Left lung (tissue), 10 donors: ENCODE results near the gene CDHR1. TPM values are rescaled to one million over a fixed set of nuclear protein-coding genes. Genes with fewer than 3 reads are reported as not detected.

Source experiments
- ATAC-seq: fragments of 200-7000 bp; cut with Tn5 transposase; one replicate; pipeline ENCODE4 v1.9.1; 2020; ENCODE audit warnings: moderate library complexity
- DNase-seq, 4 donors: peaks; one replicate each; pipeline ENCODE4 v3.0.0-alpha.2; 2013 to 2020
- H3K27ac ChIP-seq, 2 donors: fragments of 200-600 bp; sonication (generic) in 1 of 2; one replicate each; pipeline versions ENCODE4 v1.5.0 to v1.8.0; 2020 to 2021
- H3K27me3 ChIP-seq, 2 donors: fragments of 200-600 bp; sonication (generic) in 1 of 2; one replicate each; pipeline versions ENCODE4 v1.5.0 to v1.8.0; 2020 to 2021
- H3K36me3 ChIP-seq, 2 donors: fragments of 200-600 bp; sonication (generic) in 1 of 2; one replicate each; pipeline versions ENCODE4 v1.5.0 to v1.8.0; 2020 to 2021
- H3K4me1 ChIP-seq, 2 donors: fragments of 200-600 bp; one replicate each; pipeline ENCODE4 v1.8.0; 2021
- H3K4me3 ChIP-seq, 2 donors: fragments of 200-600 bp; sonication (generic) in 1 of 2; one replicate each; pipeline versions ENCODE4 v1.5.0 to v1.8.0; 2020 to 2021; ENCODE audit warnings: mild to moderate bottlenecking in 1 of 2
- H3K9me3 ChIP-seq, 2 donors: fragments of 200-600 bp; sonication (generic) in 1 of 2; one replicate each; pipeline versions ENCODE4 v1.5.0 to v1.8.0; 2020 to 2021
- CTCF ChIP-seq, 2 donors: fragments of 200-600 bp; sonication (generic) in 1 of 2; IDR thresholded peaks; one replicate each; pipeline versions ENCODE4 v1.5.0 to v1.8.0; 2021; ENCODE audit warnings: antibody characterized with exemption in 2 of 2
- intact Hi-C, 2 donors: fragments of 100-400 bp; cut with DNase I; formaldehyde crosslinking; loops; one replicate each; pipeline versions ENCODE4 v1.11.2 to v1.14.2; 2022
- polyA plus RNA-seq, 6 donors: library from polyadenylated mRNA; unstranded; fragments of 120-200 nt; gene quantifications; one replicate each; pipeline ENCODE4 v1.2.1, GENCODE V29; 2013; ENCODE audit not compliant: insufficient read length in 6 of 6
- total RNA-seq, 2 donors: library from RNA; stranded (reverse); fragmentation: NEBNext Ultra II Directional; extraction: Animal tissue kit (Norgen Biotek cat#: 25700); gene quantifications; one replicate each; pipeline ENCODE4 v1.2.1, GENCODE V29; 2021
- donor health status: DM: no; HTN: yes; CAD: no.
- donor health status: DM: no; HTN: no; CAD: no.

Gene CDHR1
- total and polyA plus RNA-seq, 8 donors = 0.10 to 0.94 (median 0.31) TPM

DNA sequence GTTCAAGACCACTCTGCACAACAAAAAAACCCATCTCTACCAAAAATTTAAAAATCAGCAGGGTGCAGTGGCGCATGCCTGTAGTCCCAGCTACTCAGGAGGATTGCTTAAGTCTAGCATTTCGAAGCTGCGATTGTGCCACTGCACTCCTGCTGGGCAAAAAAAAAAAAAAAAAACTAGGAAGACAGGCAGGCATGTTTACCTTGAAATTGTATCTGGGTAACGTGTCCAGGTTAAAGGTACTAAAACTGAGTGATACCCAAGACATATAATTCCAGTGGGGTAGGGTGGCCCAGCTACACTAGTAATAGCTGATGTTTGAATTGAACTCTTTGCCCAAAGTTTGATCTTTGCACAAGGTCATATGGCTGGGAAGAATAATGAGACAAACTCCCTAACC, 38.8 kb upstream of the CDHR1 start:
- H3K27me3 ChIP-seq = no peaks in the 10 kb centered on the region
- H3K36me3 ChIP-seq = peaks cover 0 to 51% of the 10 kb centered on the region in 2 donors
- H3K4me1 ChIP-seq = peaks cover 0 to 21% of the 10 kb centered on the region in 2 donors
- TF ChIP-seq CTCF (IDR thresholded peaks at IDR 0.05) = no peak
- no peak overlapping the region for H3K27ac ChIP-seq
- ATAC-seq = no peak
- no peak for DNase-seq
- H3K9me3 ChIP-seq = no peaks in the 10 kb centered on the region
- no peak overlapping the region for H3K4me3 ChIP-seq
- intact Hi-C loops = no loop called here

- ATAC-seq (no peak), DNase-seq (no peak)
- peaks cover 0 to 46% of the 10 kb centered on the region in 2 donors for H3K36me3 ChIP-seq
- H3K4me1 ChIP-seq = peaks cover 0 to 21% of the 10 kb centered on the region in 2 donors
- H3K27ac ChIP-seq = no peak overlapping the region
- intact Hi-C loops = no loop called here
- TF ChIP-seq CTCF (IDR thresholded peaks at IDR 0.05) = no peak
- no peak overlapping the region for H3K4me3 ChIP-seq
- peaks cover 0 to 3% of the 10 kb centered on the region in 2 donors for H3K27me3 ChIP-seq
- no peaks in the 10 kb centered on the region for H3K9me3 ChIP-seq
These were observed 38.3 kb upstream of the CDHR1 start for GRCh38 chr10:84156009-84156408.

- peak in 1 of 4 donors; percentile 39 for DNase-seq
- peaks cover 0 to 39% of the 10 kb centered on the region in 2 donors for H3K36me3 ChIP-seq
- intact Hi-C loops = no loop called here
- ATAC-seq = peak; percentile 40
- H3K4me3 ChIP-seq = no peak overlapping the region
- peaks cover 0 to 21% of the 10 kb centered on the region in 2 donors for H3K4me1 ChIP-seq
- peak overlapping the region in 1 of 2 donors; percentile 50 for H3K27ac ChIP-seq
- peaks cover 0 to 10% of the 10 kb centered on the region in 2 donors for H3K27me3 ChIP-seq
- no peak for TF ChIP-seq CTCF (IDR thresholded peaks at IDR 0.05)
- H3K9me3 ChIP-seq = no peaks in the 10 kb centered on the region
These were observed 37.6 kb upstream of the CDHR1 start for GRCh38 chr10:84156768-84157167.

DNA sequence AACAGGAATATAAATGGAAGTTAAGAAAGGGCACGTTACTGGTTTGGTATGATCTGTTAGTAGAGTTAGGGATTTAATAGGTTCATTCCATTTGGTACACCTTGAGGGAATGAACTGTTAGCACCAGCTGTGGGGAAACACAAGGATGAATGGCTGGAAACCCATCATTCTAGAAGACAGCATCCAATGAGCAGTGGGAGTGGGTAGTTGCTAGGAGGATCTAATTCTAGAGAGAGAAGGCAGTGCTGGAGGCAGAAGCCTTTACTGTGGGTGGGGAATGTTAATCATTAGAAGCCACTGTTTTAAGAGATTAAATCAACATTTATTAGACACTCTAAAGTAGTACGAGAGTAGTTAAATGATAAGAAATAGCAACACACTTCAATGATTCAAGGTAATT, 36.3 kb upstream of the CDHR1 start:
- intact Hi-C loops = no loop called here
- no peaks in the 10 kb centered on the region for H3K9me3 ChIP-seq
- peaks cover 0 to 26% of the 10 kb centered on the region in 2 donors for H3K36me3 ChIP-seq
- H3K4me3 ChIP-seq = no peak overlapping the region
- H3K27ac ChIP-seq = no peak overlapping the region
- H3K27me3 ChIP-seq = peaks cover 0 to 23% of the 10 kb centered on the region in 2 donors
- ATAC-seq (no peak), DNase-seq (no peak)
- peaks cover 0 to 21% of the 10 kb centered on the region in 2 donors for H3K4me1 ChIP-seq
- TF ChIP-seq CTCF (IDR thresholded peaks at IDR 0.05) = no peak

GRCh38 chr10:84158550-84158949, 35.8 kb upstream of the CDHR1 start:
- Histone ChIP-seq H3K27ac (no peak overlapping the region), H3K36me3 (peaks cover 0 to 21% of the 10 kb centered on the region in 2 donors), H3K4me3 (no peak overlapping the region), H3K4me1 (peaks cover 0 to 21% of the 10 kb centered on the region in 2 donors), H3K9me3 (no peaks in the 10 kb centered on the region), H3K27me3 (peaks cover 0 to 27% of the 10 kb centered on the region in 2 donors)
- DNase-seq = no peak
- ATAC-seq = no peak
- intact Hi-C loops = no loop called here
- TF ChIP-seq CTCF (IDR thresholded peaks at IDR 0.05) = no peak
